ENCODE measurements around the gene AIDA.

DNA sequence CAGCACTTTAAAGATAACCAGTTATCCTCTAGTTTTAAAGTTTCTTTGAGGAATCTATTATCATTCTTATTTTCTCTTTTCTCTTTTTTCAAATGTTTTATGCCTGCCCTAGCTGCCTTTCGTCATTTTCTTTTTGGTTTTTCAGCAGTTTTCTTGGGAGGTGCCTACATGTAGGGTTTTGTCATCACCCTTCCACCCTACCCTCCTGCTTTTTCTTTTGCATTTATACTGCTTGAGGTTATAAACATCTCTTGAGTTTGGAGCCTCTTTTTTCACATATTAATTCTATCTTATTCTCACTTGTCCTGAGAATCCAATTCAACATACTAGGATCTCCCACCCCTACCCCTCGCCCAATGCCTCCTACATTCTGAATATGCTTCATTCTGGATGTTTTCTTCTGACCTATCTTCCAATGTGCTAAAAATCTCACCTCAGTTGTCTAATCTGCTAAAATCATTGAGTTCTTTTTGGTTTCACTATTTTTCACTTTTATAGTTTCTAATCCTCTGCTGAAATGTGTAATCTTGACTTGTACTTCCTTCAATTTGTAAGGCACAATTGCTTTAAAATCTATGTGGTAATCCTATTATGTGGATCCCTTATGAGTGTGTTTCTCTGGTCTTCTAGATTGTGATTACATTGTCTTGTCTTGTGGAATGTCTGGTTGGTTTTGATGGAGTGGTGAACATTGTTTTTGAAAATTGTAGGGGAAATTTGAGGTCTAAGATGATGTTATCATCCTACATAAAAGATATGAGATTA, 55.7 kb downstream of the AIDA start:
- TF ChIP-seq, protein P1, sequence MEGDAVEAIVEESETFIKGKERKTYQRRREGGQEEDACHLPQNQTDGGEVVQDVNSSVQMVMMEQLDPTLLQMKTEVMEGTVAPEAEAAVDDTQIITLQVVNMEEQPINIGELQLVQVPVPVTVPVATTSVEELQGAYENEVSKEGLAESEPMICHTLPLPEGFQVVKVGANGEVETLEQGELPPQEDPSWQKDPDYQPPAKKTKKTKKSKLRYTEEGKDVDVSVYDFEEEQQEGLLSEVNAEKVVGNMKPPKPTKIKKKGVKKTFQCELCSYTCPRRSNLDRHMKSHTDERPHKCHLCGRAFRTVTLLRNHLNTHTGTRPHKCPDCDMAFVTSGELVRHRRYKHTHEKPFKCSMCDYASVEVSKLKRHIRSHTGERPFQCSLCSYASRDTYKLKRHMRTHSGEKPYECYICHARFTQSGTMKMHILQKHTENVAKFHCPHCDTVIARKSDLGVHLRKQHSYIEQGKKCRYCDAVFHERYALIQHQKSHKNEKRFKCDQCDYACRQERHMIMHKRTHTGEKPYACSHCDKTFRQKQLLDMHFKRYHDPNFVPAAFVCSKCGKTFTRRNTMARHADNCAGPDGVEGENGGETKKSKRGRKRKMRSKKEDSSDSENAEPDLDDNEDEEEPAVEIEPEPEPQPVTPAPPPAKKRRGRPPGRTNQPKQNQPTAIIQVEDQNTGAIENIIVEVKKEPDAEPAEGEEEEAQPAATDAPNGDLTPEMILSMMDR (IDR thresholded peaks at IDR 0.05; ENCODE audit: borderline replicate concordance, extremely low read depth, low read length, poor library complexity, severe bottlenecking): no peak
- no peak for TF ChIP-seq EZH2 (IDR thresholded peaks at IDR 0.05; ENCODE audit: borderline replicate concordance, low read depth, low read length, severe bottlenecking)

All from DND-41 (cell line).